HS-27A (cell line): ENCODE results near the gene EVX1.

ENCODE experiments used
- DNase-seq: peaks from one replicate; pipeline ENCODE4 v3.0.0-alpha.2; 2012; ENCODE audit warnings: low read depth, missing footprints

Gene EVX1

DNA sequence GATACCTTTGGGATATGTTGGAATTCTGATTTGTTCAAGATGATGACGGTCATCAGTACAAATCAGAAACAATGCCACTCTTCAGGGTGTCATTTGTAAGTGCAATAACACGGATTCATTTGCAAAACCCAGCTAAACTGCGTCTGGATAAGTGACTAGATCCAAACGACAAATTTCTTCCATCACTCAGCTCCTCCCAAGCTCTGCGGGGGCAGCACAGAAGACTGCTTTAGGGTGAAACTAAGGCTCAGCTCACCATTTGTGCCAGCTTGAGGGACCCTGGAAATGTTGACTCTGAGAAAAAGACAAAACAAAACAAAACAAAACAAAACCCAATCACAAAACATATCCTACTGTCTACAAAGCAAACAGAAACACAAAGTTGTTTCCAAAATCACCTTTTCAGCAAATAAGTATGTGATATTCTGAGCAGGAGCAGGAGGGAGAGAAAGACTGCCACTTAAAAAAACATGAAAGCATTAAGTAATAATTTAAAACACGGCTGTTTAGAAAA is 8.0 kb downstream of the EVX1 start:
- no peak for DNase-seq

DNA sequence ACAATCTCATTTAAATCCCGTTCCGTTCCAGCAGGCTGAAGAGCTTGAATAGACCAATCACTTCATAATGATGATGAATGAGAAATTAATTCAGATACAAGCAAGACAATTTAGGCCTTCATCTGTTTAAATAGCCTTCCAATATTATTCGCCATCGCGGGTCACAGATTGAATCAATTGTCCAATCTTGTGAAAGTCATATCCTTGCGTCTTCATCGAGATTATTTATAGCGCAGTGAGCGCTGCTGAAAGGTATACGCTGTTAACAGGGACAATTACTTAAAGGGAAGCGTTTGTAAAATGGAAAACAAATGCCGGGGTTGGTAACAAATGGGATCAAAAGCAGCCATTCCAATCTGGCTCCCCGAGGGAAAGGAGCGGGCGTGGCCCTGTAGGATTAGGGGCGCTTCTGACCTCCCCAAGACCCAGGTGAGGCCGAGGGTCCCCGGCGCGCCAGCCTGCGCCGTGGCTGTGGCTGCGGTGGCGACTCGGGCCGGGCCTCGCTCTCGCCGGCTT is 8.6 kb downstream of the EVX1 start:
- no peak for DNase-seq

DNA sequence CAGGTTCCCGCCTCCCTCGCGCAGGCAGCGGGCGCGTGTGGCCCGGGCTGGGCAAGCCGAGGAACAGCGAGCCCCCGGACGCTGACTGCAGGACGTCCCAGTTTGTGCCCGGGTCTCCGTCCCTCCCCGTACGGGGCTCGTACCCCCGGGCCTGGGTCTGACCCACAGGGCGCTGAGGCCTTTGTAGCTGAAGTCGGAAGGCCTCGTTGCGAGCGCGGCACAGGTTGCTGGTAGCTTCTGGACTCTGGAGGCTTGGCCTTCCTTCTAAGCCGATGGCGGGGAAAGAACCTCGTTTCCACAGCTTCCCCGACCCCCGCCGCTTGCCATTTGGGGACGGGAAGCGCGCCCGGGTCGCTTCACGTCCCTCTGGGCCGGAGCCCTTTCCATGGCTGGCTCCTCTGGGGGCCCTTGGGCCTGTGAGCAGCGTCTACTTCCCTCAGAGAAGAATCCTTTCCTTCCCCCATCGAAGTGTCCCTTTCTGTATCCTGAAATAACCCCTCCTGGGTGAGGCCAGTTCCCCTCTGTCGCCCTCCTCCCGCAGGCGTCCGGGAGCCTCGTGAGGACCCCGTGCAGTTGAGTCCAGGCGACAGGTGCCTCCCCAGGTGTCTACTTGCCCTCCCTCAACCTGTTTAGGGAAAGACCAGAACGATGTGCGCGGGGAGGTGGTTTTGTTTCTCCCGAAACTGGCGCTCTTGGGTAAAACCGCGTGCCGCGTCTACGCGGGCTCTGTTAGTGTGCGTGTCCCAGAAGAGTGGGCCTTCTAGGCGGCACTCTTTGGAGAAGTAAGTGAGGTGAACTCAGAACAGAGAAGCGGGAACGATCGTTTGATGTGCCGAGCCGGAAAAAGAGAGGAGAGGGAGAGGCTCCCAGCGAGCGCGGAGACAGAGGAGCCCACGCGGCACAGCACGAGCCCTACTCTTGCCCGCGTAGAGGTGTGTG is 9.3 kb downstream of the EVX1 start:
- no peak for DNase-seq

DNA sequence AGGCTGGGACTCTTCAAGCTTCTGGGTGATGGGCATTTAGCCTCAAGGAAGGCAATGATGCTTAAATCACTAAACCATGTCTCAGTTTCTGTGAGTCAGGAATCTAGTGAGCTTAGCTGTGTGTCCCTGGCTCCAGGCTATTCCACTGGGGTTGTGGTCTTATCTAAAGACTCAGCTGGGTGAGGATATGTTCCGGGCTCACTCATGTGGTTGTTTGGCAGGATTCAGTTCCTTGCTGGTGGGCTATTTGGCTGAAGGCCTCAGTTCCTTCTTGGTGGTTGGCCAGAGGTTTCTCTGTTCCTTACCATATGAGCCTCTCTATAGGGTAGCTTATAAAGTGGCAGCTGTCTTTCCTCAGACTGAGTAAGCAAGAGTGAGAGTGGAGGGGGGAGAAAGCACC is 12.0 kb downstream of the EVX1 start:
- DNase-seq = no peak

DNA sequence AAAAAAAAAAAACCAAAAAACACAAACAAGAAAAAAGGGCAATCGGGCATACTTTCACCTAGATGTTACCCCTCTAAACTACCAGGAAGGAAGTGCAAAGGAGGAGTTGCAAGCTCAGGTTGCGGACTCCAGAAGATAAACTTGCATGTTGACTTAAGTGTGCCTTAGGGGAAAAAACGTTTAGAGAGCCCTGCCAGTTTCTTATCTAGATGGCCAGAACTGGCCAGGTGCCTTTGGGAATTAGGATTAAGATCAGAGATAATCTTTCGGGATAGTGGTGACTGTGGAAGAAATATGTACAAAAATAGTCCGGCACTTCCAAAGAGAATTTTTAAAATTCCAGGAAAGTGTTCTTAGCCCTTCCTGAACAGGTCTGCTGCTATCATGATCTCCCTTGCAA is 17.6 kb downstream of the EVX1 start:
- DNase-seq = no peak

DNA sequence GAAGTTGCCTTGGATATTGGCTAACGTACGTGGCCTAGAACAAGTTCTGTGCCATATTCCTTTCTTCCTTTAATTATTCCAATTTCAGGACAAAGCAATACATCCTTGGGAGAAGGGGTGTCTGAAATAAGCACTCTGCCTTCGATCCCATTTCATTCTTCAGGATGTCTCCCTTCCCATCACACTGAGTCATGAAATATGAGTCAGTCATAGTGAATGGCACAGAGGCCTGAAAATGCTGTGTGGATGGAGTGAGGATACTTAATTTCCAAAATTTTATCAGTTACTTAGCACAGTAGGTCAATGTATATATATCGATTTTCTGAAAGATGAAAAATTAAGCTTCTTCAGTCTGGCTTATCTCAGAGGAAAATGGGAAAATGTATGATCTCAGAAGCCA is 19.5 kb downstream of the EVX1 start:
- DNase-seq = no peak

DNA sequence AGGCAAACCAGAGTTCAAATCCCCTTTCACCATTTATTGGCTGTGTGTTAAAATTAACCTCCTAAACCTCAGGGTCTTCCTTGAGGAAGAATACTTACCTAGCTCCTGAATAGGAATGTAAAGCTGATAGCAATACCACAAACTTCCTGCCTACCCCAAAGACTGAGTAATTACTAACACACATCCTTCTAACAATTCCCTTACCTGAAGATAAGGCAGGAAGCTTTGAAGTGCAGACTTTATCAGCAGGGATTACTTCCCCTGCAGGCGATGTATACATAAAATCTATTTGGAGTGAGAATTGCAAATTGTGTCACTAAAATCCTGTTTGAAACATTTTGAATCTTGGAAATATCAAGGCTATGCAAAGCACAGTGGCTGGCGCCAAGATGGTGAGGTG is 21.2 kb downstream of the EVX1 start:
- DNase-seq = no peak

DNA sequence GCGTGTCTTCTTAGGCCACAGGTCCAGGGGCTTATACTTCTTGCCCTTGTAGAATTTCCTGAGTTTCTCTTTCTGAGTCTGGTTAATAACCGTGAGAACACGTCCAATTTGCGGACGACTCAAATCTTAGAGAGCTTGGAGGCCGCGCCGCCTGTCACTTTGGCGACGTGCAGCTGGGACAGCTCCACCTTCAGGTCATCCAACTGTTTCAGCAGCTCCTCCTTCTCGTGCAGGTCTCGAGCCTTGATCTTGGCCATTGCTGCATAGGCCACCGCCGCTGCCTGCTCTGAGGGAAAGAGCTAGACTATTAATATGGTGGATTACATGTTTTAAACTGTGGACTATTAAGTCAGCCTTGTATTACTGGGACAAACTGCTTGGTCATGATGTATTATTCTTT is 26.9 kb downstream of the EVX1 start:
- no peak for DNase-seq

DNA sequence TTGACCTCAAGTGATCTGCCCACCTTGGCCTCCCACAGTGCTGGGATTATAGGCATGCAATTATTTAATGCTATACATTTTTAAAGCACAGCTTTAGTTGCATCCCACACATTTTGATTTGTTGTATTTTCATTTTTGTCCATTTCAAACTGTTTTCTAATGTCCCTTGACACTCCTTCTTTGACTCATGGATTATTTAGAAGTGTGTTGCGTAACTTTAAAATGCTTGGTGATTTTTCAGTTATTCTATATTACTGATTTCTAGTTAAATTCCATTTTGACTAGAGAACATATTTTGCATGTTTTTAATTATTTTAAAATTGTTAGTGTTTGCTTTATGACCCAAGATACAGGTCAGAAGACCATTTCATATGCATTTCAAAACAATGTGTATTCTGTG is 28.8 kb downstream of the EVX1 start:
- DNase-seq = no peak

DNA sequence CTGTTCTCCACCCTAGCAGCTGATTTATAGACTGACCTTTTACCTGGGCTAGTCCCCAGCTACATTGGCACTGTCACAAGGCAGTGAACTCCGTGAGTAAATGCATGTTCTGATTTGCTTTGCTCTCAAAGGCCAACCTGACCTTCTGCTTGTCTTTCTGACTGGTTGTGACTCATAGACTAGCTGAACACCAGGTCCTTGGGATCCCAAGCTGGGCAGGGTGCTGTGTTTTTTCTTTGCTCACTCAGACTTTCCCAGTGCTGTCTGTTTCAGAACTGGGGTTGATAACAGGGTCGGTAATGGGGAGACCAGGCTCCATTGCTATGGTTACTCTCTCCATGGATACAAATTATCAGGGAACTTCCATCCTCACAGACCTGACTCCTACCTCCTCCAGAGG is 35.0 kb downstream of the EVX1 start:
- no peak for DNase-seq

DNA sequence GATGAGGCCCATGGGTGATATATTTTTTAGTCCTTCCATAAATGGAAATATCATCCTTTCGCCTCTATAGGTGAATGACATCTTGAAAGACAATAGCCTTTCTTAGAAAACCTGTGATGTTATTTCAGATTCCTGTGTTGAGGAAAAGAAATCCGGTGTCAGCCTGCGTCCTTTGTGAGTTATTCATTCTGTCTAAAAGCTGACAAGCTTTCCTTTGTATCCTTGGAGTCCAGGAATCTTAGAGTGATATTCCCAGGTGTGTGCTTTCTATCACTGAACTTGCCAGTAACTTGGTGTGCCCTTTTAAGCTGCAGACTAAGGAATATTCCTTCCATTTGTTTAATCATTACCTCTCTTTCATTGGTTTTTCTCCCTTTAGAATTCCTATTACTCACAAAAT is 41.0 kb downstream of the EVX1 start:
- no peak for DNase-seq

DNA sequence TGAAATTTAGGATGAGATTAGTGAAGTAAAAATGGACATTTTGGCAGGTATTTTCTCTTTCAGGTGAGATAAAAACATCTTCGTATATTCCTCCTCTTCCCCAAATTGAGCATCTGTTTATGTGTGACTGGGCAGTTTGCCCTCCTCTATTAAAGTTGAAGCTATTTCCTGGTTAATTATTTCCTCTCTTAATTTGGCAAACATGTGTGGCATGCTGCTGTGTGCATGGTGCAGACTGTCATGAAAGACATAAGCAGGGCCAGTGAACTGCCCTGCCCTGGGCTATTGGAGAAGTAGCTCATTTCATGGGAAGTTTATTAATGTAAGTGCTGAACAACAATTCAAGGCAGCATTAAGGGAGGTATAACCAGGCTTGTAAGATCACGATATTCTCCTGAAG is 52.6 kb downstream of the EVX1 start:
- no peak for DNase-seq

DNA sequence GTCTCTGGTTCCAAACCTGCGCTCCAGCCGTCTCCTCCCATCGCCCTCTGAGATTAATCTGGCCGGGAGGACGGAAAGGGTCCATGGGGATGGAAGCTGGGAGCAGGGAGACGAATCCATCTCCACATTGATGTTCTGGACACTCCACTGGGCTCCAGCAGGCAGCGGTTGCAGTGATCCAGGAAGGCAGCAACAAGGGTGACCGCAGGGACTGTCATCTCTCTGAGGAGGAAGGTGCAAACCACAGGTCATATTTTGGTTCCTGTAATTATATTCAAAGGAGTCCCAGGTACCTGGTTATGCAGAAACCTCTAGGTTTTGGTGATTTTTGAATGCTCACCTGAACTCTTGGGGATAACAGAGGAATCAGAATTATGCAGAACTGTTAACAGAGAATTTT is 54.8 kb downstream of the EVX1 start:
- no peak for DNase-seq
